C4-2B (cell line): ENCODE data around the gene EIF4A3.

Experiments
- ZFX ChIP-seq: fragments of 450-650 bp; IDR thresholded peaks from 2 replicates; pipeline ENCODE4 v1.6.1; 2017
- TF ChIP-seq, protein P1 (sequence below): fragments of 450-650 bp; conservative IDR thresholded peaks from 2 replicates; pipeline ENCODE4 v1.5.1; 2017; ENCODE audit warnings: mild to moderate bottlenecking

DNA sequence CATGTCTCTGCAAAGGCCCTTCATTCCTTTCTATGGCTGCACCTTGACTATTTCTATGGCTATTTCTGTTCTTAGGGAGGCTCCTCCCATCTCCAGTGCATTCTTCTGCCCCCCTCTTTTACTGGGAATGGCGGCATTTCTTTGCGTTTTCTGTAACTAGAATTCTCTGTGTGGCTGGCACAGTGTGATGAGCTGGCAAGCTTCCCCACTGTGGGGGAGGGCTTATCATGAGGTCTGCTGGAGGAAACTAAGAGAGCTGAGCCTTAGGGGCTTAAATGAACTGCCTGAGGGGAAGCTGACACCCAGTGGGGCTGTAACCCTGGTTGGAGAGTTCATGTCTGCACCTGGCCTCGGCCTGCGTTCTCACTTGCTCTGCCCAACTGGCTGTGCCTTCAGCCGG lies 21.4 kb upstream of the EIF4A3 start:
- TF ChIP-seq, protein P1, sequence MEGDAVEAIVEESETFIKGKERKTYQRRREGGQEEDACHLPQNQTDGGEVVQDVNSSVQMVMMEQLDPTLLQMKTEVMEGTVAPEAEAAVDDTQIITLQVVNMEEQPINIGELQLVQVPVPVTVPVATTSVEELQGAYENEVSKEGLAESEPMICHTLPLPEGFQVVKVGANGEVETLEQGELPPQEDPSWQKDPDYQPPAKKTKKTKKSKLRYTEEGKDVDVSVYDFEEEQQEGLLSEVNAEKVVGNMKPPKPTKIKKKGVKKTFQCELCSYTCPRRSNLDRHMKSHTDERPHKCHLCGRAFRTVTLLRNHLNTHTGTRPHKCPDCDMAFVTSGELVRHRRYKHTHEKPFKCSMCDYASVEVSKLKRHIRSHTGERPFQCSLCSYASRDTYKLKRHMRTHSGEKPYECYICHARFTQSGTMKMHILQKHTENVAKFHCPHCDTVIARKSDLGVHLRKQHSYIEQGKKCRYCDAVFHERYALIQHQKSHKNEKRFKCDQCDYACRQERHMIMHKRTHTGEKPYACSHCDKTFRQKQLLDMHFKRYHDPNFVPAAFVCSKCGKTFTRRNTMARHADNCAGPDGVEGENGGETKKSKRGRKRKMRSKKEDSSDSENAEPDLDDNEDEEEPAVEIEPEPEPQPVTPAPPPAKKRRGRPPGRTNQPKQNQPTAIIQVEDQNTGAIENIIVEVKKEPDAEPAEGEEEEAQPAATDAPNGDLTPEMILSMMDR: no peak
- TF ChIP-seq ZFX: no peak
